CD4-positive, alpha-beta T cell treated with Interleukin-2 at 100 ng/mL for 4 hours (primary cell): ENCODE data around the gene TBC1D3G.
"Not testable (repeated sequence)": the region's sequence is repeated elsewhere in the genome, so short reads cannot be mapped to it uniquely, and the experiment has no call there.

ENCODE experiments used
- DNase-seq: peaks from one replicate; pipeline ENCODE4 v3.0.0-alpha.2; 2020; ENCODE audit warnings: low spot score

Gene TBC1D3G

DNA sequence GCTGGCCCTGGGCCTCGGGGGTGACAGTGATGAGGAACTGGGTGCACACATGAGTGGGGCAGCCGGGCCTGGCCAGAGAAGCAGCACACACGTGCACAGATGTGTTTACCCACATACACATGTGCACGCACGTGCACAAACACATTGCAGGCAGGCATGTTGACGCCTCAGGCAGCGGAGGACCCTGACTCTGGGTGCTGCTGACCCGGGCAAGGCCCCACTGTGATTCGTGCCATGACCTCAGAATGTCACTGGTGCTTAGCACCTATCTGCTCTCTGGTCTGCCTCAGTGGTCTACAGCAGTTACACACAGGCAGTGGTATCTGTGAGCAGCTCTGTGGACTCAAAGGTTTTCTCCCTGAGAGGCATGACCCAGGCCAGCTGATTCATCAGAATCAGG, at the start of gene TBC1D3G:
TSS of gene TBC1D3G (plus strand) at position 301 of the 400 bp plus-strand sequence. CDS start 1,528 bp downstream, outside the sequence.
- DNase-seq = not testable (repeated sequence)

DNA sequence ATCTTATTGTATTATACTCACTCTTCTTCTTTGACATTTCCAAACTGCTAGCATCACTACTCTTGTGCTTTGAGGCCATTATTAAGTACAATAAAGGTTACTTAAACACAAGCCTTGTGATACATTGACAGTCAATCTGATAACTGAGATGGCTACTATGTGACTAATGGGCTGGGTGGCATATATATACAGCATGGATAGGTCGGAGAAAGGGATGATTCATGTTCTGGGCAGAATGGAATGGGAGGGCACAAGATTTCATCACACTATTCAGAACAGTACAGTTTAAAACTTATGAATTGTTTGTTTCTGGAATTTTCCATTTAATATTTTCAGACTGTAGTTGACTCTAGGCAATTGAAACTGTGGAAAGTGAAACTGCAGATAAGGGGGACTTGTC, 40.4 kb upstream of the TBC1D3G start:
- DNase-seq = not testable (repeated sequence)

DNA sequence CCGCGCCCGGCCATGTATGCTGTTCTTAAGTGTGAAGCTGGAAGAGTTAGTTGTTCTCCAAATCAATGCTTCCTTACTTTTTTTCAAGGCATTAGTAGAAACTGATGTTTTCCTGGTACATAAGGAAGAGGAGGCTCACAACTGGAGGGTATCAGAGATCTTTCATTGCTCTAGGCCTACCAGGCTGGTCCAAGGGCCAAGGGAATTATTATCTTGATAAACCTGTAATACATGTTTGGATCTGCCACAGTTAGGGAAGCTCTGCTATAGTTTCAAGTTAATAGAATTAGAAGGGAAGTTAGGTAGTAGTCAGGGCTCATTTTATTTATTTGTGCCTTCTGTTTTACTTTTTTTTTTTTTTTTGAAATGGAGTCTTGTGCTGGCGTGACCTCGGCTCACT, 39.5 kb upstream of the TBC1D3G start:
- not testable (repeated sequence) for DNase-seq

DNA sequence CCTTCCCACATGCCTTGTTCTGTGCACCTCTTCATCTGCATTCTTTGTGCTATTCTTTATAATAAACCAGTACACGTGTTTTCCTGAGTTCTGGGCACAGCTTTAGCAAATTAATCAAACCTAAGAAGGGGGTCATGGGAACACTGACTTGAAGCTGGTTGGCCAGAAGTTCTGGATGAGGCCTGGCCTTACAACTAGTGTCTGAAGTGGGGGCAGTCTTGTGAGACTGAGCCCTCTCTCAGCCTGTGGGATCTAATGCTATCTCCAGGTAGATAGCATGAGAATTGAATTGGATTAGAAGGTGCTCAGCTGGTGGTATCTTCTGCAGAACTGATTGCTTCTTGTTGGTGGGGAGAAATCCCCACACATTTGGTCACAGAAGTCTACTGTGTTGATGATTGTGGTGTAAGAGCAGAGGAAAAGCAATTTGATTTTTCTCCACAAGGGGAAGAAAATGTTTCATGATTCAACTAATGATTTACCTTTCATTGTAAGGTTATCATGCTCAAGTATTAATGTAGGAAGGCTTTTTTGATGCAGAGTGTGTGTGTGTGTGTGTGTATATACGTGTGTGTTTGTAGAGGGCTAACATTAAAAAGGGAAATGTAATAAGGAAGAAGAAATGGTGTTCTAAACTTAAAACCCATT, 33.6 kb upstream of the TBC1D3G start:
- DNase-seq = not testable (repeated sequence)

- not testable (repeated sequence) for DNase-seq
Observed at GRCh38 chr17:36295161-36295560, 28.5 kb upstream of the TBC1D3G start.

DNA sequence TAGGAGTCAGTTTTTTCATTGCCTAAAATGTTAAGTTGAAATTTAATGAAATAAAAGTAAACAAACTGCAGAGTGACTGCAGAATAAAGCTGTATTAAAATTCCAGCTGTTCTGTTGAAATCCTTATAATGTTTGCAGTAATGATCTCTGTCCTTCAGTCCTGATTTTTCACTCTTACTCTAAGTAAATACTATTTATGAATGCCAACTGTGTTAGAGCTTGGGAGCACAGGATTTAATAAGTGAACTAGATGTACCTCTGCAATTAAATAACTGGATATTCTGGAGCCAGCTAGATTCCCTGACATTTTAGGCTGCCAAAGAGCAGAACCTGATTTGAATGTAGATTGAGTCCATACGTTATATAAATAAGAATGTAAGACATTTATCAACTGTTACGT, 7.9 kb upstream of the TBC1D3G start:
- DNase-seq = not testable (repeated sequence)

DNA sequence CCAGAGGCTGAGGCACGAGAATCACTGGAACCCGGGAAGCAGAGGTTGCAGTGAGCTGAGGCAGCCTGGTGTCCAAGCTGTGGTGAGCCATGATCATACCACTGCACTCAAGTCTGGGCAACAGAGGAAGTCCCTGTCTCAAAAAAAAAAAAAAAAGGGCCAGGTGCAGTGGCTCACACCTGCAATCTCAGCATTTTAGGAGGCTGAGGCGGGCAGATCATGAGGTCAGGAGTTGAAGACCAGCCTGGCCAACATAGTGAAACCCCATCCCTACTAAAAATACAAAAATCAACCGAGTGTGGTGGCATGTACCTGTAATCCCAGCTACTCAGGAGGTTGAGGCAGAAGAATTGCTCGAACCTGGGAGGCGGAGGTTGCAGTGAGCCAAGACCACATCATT, 38.8 kb downstream of the TBC1D3G start:
- DNase-seq = not testable (repeated sequence)

DNA sequence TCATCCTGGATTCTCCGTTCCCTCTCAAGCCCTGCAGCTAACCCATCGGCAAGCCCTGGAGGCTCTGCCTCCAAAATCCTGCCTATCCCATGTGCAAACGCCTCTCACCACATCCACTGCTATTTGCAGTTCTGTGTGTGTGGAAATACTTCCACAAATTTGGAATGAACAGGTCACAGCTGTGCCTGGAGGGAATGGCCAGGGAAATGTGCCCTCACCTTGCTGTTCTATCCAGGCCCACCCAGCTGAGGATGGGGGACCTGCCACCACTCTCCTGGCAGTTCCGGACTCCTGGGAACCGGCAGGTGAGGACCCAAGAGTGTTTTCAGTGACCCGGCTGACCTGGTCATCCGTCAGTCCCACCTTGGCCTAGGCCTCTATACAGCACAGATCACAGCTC, 52.3 kb downstream of the TBC1D3G start:
- DNase-seq = not testable (repeated sequence)
